Measurements from ENCODE around the gene FBXO15. TPM values are rescaled to one million over a fixed set of nuclear protein-coding genes. Genes with fewer than 3 reads are reported as not detected.
A peak's percentile ranks its signal among the peaks of the same experiment; 100 is the strongest.

FBXO15 gene, protein sequence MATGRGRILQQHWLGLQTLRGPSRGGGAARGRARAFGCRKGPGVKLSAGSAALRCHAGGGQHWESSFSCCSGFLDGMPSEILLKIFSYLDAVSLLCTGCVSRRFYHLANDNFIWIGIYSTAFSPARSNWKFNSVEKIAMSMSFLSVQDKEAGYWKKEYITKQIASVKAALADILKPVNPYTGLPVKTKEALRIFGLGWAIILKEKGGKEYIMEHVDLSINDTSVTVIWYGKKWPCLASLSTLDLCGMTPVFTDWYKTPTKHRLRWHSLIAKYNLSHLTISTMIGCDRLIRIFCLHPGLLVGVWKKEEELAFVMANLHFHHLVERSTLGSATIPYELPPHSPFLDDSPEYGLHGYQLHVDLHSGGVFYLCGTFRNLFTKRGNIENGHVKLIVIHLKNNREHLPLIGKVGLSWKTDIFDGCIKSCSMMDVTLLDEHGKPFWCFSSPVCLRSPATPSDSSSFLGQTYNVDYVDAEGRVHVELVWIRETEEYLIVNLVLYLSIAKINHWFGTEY
- 10 to 100 TPM in 1 of 5 donors, under 1 TPM in 1, not detected in 3; 0.92 to 31.0 TPM for total RNA-seq
- polyA plus RNA-seq: under 1 TPM in 2 of 3 donors, not detected in 1; 0.62 to 0.75 TPM
- long read RNA-seq, donor 1: 0 reads
- long read RNA-seq, donor 2: 0 reads
- long read RNA-seq, donor 3: 0 reads
- long read RNA-seq, donor 4: 0 reads
- long read RNA-seq, donor 5: 0 reads
- long read RNA-seq, donor 6: 0 reads
- long read RNA-seq, donor 7: 0 reads
- long read RNA-seq, donor 8: 0 reads
- long read RNA-seq, donor 9: 0 reads
- long read RNA-seq, donor 10: 0 reads

DNA sequence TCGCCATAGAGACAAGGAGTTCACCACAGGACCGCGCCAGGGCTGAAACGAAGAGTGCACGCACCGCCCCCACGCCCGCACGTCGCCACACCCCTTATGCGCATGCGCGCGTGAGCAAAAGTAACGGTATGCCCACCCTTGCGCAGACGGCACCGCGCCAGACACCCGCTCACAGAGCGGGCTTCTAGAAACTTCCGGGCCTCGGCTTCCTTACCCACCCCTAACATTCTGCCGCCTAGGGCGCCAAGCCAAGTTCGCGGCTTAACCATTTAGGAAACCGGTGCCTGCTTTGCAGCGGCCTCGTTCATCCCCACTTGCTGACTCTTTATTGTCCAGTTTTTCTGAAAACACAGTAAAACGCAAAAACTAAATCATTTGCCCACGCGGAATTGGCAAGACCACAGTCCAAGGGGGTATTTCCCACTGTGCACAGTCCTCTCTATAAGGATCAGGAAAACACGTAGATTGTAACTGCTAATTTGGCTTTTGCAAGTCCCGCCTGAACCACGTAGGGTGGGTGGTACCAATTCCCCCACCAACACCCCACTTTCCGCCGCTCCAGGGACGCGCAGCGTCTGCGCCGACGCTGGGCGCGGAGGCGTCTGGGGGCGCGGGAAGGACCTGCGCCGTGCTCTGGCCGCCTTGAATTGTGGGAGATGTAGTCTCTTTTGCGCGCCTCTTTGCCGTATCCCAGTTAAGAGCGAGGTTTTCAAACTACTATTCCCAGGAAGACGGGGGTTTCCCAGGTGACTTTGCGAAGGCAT is at the start of gene FBXO15, which contains the start of gene TIMM21:
Gene FBXO15, minus strand, starts transcription at position 56 of the 764 bp plus-strand sequence. Its CDS starts 49 bp downstream, at position 7.
Gene TIMM21, plus strand, starts transcription at position 745 of the 764 bp plus-strand sequence. CDS start 286 bp downstream, outside the sequence.
- Histone ChIP-seq H3K4me1 (peaks cover 14 to 47% (median 38%) of the 10 kb centered on the region in 4 donors), H3K9me3 (no peaks in the 10 kb centered on the region), H3K27ac (peak within 1 kb of the TSS; percentile 72 to 97 (median 93)), H3K27me3 (no peaks in the 10 kb centered on the region), H3K4me3 (peak within 1 kb of the TSS; percentile 74 to 86 (median 80)), H3K36me3 (peaks cover 0 to 13% (median 9%) of the 10 kb centered on the region in 4 donors)
- intact Hi-C loops (cut with DNase I; ENCODE audit: low total_unique reads): no loop called here
- peak; percentile 78 to 87 (median 84) for TF ChIP-seq POLR2AphosphoS5 (IDR thresholded peaks at IDR 0.05)
- no peak for TF ChIP-seq EP300 (IDR thresholded peaks at IDR 0.05)
- TF ChIP-seq, protein P1, sequence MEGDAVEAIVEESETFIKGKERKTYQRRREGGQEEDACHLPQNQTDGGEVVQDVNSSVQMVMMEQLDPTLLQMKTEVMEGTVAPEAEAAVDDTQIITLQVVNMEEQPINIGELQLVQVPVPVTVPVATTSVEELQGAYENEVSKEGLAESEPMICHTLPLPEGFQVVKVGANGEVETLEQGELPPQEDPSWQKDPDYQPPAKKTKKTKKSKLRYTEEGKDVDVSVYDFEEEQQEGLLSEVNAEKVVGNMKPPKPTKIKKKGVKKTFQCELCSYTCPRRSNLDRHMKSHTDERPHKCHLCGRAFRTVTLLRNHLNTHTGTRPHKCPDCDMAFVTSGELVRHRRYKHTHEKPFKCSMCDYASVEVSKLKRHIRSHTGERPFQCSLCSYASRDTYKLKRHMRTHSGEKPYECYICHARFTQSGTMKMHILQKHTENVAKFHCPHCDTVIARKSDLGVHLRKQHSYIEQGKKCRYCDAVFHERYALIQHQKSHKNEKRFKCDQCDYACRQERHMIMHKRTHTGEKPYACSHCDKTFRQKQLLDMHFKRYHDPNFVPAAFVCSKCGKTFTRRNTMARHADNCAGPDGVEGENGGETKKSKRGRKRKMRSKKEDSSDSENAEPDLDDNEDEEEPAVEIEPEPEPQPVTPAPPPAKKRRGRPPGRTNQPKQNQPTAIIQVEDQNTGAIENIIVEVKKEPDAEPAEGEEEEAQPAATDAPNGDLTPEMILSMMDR (IDR thresholded peaks at IDR 0.05): no peak
- no peak for TF ChIP-seq POLR2A (IDR thresholded peaks at IDR 0.05)
- DNase-seq: peak; percentile 96 to 99
- WGBS, 5 donors: 0 to 1% (median 0%) methylated on average over 41 to 58 of the region's 58 CpGs

DNA sequence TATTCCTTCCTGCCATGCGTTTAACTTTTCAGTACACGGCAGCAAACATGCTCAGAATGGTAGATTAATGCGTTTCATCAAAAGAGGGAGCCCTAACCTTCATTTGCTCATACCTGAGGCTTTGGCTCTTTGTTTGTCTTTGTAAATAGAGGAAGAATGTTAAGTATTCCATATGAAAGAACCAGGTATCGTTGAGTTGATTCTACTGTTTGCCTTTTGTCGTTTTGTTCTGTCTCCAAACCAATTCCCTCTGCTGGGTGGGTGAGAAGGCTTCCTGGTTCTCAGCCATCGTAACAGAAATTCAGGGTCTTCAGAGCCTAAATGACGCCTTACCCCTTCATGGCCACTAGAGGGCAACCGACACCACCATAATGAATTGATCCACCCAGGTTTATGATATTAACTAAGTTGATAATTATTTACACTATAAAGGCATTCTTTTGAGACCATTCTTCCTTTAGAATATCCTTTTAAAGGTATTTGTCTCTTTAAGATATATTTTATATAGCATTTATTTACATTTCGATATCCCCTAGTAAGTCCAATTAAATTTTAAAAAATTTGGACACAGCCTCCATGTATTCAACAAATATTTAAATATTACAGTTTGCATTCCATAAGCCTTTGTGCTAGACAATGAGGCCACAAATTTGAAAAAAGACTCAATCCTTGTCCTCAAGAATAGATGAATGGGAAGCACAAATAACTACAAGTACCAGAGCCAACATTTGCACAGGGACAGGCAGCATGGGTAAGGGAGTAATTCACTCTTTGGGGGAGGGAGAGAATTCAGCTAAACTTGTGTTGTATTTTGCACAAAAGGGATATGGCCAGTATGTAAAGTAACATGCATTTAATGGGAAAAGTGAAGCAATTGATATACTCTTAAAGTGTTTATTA is 48.8 kb upstream of the FBXO15 start:
- peaks cover 0 to 28% (median 0%) of the 10 kb centered on the region in 3 donors for H3K27me3 ChIP-seq
- peaks cover 8 to 25% (median 18%) of the 10 kb centered on the region in 4 donors for H3K4me1 ChIP-seq
- intact Hi-C loops (cut with DNase I; ENCODE audit: low total_unique reads): loop anchor here (10.0 kb wide), 1 partner anchor 358 kb away; no protein-coding TSS in a partner anchor
- peak in 1 of 3 donors; percentile 24 for TF ChIP-seq POLR2AphosphoS5 (IDR thresholded peaks at IDR 0.05)
- TF ChIP-seq POLR2A (IDR thresholded peaks at IDR 0.05): no peak
- TF ChIP-seq, protein P1 (IDR thresholded peaks at IDR 0.05): peak in 5 of 7 experiments; percentile 78 to 97 (median 94)
- TF ChIP-seq EP300 (IDR thresholded peaks at IDR 0.05): no peak
- H3K4me3 ChIP-seq: peak overlapping the region in 3 of 4 donors; percentile 11 to 25 (median 25)
- no peaks in the 10 kb centered on the region for H3K9me3 ChIP-seq
- peak; percentile 54 to 90 for DNase-seq
- H3K36me3 ChIP-seq: no peaks in the 10 kb centered on the region
- WGBS, 5 donors: 2 to 4% (median 3%) methylated on average over 9 of the region's 9 CpGs
- H3K27ac ChIP-seq: peak overlapping the region in 2 of 5 donors; percentile 69 to 84

DNA sequence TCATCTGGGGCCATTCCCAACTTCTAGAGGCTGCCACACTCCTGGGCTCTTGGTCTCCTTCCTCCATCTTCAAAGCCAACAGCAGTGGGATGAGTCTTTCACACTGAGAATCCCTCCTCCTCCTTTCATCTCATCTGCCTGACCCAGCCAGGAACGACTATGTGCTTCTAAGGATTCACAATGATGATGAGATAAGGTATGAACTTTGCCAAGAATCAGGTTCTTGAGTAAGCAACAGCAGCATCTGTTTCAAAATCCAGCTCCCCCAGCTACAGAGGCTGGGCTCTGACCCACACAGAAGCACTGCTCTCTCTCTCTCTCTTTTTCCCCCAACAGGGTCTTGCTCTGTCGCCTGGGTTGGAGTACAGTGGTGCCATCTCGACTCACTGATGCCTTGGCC is 47.1 kb upstream of the FBXO15 start:
- H3K27me3 ChIP-seq: peaks cover 0 to 29% (median 0%) of the 10 kb centered on the region in 3 donors
- no peaks in the 10 kb centered on the region for H3K9me3 ChIP-seq
- intact Hi-C loops (cut with DNase I; ENCODE audit: low total_unique reads): loop anchor here (5.0 to 10.0 kb wide), 2 partner anchors 148 to 360 kb away; no protein-coding TSS in a partner anchor
- H3K36me3 ChIP-seq: no peaks in the 10 kb centered on the region
- H3K4me1 ChIP-seq: peaks cover 8 to 25% (median 18%) of the 10 kb centered on the region in 4 donors
- TF ChIP-seq POLR2A (IDR thresholded peaks at IDR 0.05) (no peak), EP300 (IDR thresholded peaks at IDR 0.05) (no peak), POLR2AphosphoS5 (IDR thresholded peaks at IDR 0.05) (no peak)
- TF ChIP-seq, protein P1 (IDR thresholded peaks at IDR 0.05): no peak
- 52 to 62% (median 60%) methylated on average over 3 of the region's 3 CpGs for WGBS, 5 donors
- H3K4me3 ChIP-seq: no peak overlapping the region
- DNase-seq: no peak
- no peak overlapping the region for H3K27ac ChIP-seq
